Karpas-422 (cell line): ENCODE data around the gene RRP1. TPM values are rescaled to one million over a fixed set of nuclear protein-coding genes. Genes with fewer than 3 reads are reported as not detected.
A peak's percentile ranks its signal among the peaks of the same experiment; 100 is the strongest.

Experiments
- DNase-seq: peaks from one replicate; pipeline ENCODE4 v3.0.0-alpha.2; 2015
- H2AFZ ChIP-seq: fragments of 200-600 bp; sonication (generic); 2 replicates; pipeline ENCODE4 v1.6.1; 2014; ENCODE audit warnings: antibody characterized with exemption, low read length, mixed read lengths
- H3K27ac ChIP-seq: fragments of 200-600 bp; sonication (generic); 2 replicates; pipeline ENCODE4 v1.5.1; 2014; ENCODE audit warnings: mild to moderate bottlenecking, low read length, moderate library complexity
- H3K27me3 ChIP-seq: fragments of 200-600 bp; sonication (generic); 2 replicates; pipeline ENCODE4 v1.6.1; 2014; ENCODE audit warnings: low read length, mixed read lengths
- H3K36me3 ChIP-seq: fragments of 200-600 bp; sonication (generic); 2 replicates; pipeline ENCODE4 v1.6.1; 2014; ENCODE audit warnings: low read length, mixed read lengths; ENCODE audit not compliant: insufficient read depth
- H3K4me1 ChIP-seq: fragments of 200-600 bp; sonication (generic); 2 replicates; pipeline ENCODE4 v1.6.1; 2014; ENCODE audit warnings: mild to moderate bottlenecking, low read length, mixed read lengths
- H3K4me2 ChIP-seq: fragments of 200-600 bp; sonication (generic); 2 replicates; pipeline ENCODE4 v1.6.1; 2014; ENCODE audit warnings: low read length, low read depth, mild to moderate bottlenecking; ENCODE audit not compliant: poor library complexity, severe bottlenecking
- H3K4me3 ChIP-seq: fragments of 200-600 bp; sonication (generic); 2 replicates; pipeline ENCODE4 v1.5.1; 2014; ENCODE audit warnings: mild to moderate bottlenecking, antibody characterized with exemption, low read length, mixed read lengths
- H3K79me2 ChIP-seq: fragments of 200-600 bp; sonication (generic); 2 replicates; pipeline ENCODE4 v1.6.1; 2014; ENCODE audit warnings: mild to moderate bottlenecking, low read length, mixed read lengths
- H3K9ac ChIP-seq: fragments of 200-600 bp; sonication (generic); 2 replicates; pipeline ENCODE4 v1.6.0; 2014; ENCODE audit warnings: low read length
- H3K9me2 ChIP-seq: fragments of 200-600 bp; sonication (generic), shearing (Covaris generic); replicated peaks from 2 replicates; pipeline ENCODE4 v1.6.0; 2014; ENCODE audit warnings: mild to moderate bottlenecking, low read length, moderate library complexity; ENCODE audit not compliant: insufficient read depth
- H3K9me3 ChIP-seq: fragments of 300-700, 200-600 bp; sonication (generic); 2 replicates; pipeline ENCODE4 v1.6.1; 2014; ENCODE audit warnings: low read length, mixed read lengths
- H4K20me1 ChIP-seq: fragments of 200-600 bp; sonication (generic); 2 replicates; pipeline ENCODE4 v1.6.1; 2014; ENCODE audit warnings: mild to moderate bottlenecking, antibody characterized with exemption, low read length, low read depth; ENCODE audit not compliant: insufficient read depth
- total RNA-seq: library from RNA; depleted of rRNA; stranded (reverse); fragments of >200 nt; shearing (Covaris generic); gene quantifications from 2 replicates; pipeline ENCODE4 v1.2.3, GENCODE V29; 2014; ENCODE audit warnings: low replicate concordance

Gene RRP1
- total RNA-seq, 1 experiment from 2014 or later, result 28.8 TPM

GRCh38 chr21:43812139-43812821 lies 22.9 kb downstream of the RRP1 start:
- DNase-seq, result peak; percentile 41
- Histone ChIP-seq H3K9me2 (no peaks in the 10 kb centered on the region), H3K79me2 (no peaks in the 10 kb centered on the region), H3K4me2 (no peak overlapping the region), H4K20me1 (peaks cover 7% of the 10 kb centered on the region; the same call in 1 of the 2 replicates), H2AFZ (no peak overlapping the region), H3K9me3 (no peaks in the 10 kb centered on the region), H3K4me3 (no peak overlapping the region), H3K27ac (no peak overlapping the region), H3K27me3 (no peaks in the 10 kb centered on the region), H3K4me1 (peaks cover 51% of the 10 kb centered on the region), H3K9ac (no peak overlapping the region), H3K36me3 (no peaks in the 10 kb centered on the region)

DNA sequence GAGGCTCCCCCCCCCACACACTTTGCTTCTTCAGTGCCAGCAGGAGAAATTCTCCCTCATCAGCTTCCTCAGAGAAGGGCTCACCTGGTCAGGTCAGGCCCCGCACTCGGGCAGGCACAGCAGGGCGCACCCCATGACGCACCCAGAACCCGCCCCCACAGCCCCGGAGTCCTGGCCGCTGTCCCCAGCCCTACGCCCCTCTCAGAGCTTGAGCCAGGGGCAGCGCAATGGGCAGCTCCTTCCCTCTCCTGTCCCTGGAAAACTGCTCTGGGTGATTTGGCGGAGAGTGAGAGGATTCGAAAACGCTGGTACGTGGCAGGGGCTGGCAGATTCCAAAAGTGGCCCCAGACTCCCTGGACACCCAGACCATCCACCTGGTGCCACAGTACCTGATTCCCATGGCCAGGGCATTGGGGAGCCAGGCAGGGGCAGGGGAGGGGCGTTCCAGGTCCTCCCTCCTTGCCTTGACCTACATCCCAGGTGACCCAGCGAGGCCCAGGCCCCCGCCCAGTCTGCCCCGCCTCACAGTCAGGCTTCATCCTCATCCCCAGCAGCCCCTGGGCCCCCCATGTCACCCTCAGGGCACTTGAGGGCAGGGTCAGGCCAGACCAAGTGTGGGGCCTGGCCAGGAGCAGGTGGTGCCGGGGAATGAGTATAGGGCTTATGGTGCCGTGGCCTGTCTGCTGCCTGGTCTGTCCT lies 23.7 kb downstream of the RRP1 start:
- Histone ChIP-seq H3K4me1 (peaks cover 50% of the 10 kb centered on the region), H3K79me2 (no peaks in the 10 kb centered on the region), H3K27ac (no peak overlapping the region), H3K27me3 (no peaks in the 10 kb centered on the region), H3K36me3 (no peaks in the 10 kb centered on the region), H3K4me2 (no peak overlapping the region), H2AFZ (no peak overlapping the region), H3K9ac (no peak overlapping the region), H3K4me3 (no peak overlapping the region), H3K9me2 (no peaks in the 10 kb centered on the region), H4K20me1 (peaks cover 7% of the 10 kb centered on the region; the same call in 1 of the 2 replicates), H3K9me3 (no peaks in the 10 kb centered on the region)
- DNase-seq, result peak; percentile 32

- no peak for DNase-seq
- Histone ChIP-seq H4K20me1 (peaks cover 7% of the 10 kb centered on the region; the same call in 1 of the 2 replicates), H3K4me3 (no peak overlapping the region), H3K79me2 (no peaks in the 10 kb centered on the region), H3K9me3 (no peaks in the 10 kb centered on the region), H3K4me2 (no peak overlapping the region), H3K27ac (no peak overlapping the region), H3K9me2 (no peaks in the 10 kb centered on the region), H3K36me3 (no peaks in the 10 kb centered on the region), H3K4me1 (peaks cover 50% of the 10 kb centered on the region), H2AFZ (no peak overlapping the region), H3K27me3 (no peaks in the 10 kb centered on the region), H3K9ac (no peak overlapping the region)
Observed at GRCh38 chr21:43813656-43813980, 24.2 kb downstream of the RRP1 start.

GRCh38 chr21:43814215-43815106 lies 25.1 kb downstream of the RRP1 start:
- DNase-seq, result peak; percentile 39
- H3K4me3 ChIP-seq, result no peak overlapping the region
- no peak overlapping the region for H2AFZ ChIP-seq
- H3K27me3 ChIP-seq, result no peaks in the 10 kb centered on the region
- H3K4me2 ChIP-seq, result no peak overlapping the region
- no peak overlapping the region for H3K9ac ChIP-seq
- H3K9me2 ChIP-seq, result no peaks in the 10 kb centered on the region
- H3K36me3 ChIP-seq, result no peaks in the 10 kb centered on the region
- H3K79me2 ChIP-seq, result no peaks in the 10 kb centered on the region
- no peak overlapping the region for H3K27ac ChIP-seq
- no peaks in the 10 kb centered on the region for H3K9me3 ChIP-seq
- peaks cover 7% of the 10 kb centered on the region; the same call in 1 of the 2 replicates for H4K20me1 ChIP-seq
- H3K4me1 ChIP-seq, result peaks cover 47% of the 10 kb centered on the region

DNA sequence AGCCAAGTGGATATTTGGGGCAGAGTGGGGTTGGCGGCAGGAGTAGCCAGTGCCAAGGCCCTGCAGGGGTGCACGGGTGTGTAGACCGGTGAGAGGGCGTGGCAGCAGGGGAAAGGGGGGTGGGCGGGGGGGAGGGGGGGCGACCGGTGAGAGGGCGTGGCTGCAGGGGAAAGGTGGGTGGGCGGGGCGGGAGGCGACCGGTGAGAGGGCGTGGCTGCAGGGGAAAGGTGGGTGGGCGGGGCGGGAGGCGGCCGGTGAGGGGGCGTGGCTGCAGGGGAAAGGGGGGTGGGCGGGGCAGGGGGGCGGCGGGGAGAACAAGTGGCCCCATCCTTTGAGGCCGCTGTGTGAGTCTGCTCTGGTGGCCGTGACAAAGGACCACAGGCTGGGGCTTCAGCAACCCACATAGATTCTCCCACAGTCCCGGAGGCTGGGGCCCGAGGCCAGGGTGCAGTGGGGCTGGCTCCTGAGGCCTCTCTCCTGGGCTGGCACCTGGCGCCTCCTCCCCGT lies 25.8 kb downstream of the RRP1 start:
- H3K36me3 ChIP-seq, result no peaks in the 10 kb centered on the region
- no peaks in the 10 kb centered on the region for H3K27me3 ChIP-seq
- H3K4me3 ChIP-seq, result no peak overlapping the region
- no peaks in the 10 kb centered on the region for H3K9me2 ChIP-seq
- peaks cover 40% of the 10 kb centered on the region for H3K4me1 ChIP-seq
- H3K9me3 ChIP-seq, result no peaks in the 10 kb centered on the region
- H3K79me2 ChIP-seq, result no peaks in the 10 kb centered on the region
- peak; percentile 45 for DNase-seq
- peaks cover 7% of the 10 kb centered on the region; the same call in 1 of the 2 replicates for H4K20me1 ChIP-seq
- H3K27ac ChIP-seq, result no peak overlapping the region
- H3K9ac ChIP-seq, result no peak overlapping the region
- H2AFZ ChIP-seq, result no peak overlapping the region
- no peak overlapping the region for H3K4me2 ChIP-seq

DNA sequence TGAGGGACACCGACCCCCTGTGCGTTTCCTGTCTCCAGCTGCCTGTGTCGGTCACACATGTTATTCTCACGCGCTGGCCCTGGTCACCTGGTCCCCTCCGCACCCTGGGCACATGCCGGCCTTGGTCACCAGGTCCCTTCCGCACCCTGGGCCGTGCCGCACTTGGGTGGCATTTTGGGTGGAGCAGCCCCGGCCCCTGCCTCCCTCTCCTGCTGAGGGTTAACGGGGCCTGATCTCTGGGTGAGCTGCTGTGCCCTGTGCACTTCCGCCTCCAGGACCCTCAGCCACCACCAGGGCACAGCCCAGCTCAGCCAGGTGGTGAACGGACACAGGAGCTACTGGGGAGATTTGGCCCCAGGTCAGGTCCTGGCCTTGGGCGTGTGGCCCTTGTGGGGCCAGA lies 26.6 kb downstream of the RRP1 start:
- Histone ChIP-seq H3K9me2 (no peaks in the 10 kb centered on the region), H3K36me3 (no peaks in the 10 kb centered on the region), H3K27me3 (no peaks in the 10 kb centered on the region), H3K9me3 (no peaks in the 10 kb centered on the region), H4K20me1 (peaks cover 6% of the 10 kb centered on the region; the same call in 1 of the 2 replicates), H3K9ac (no peak overlapping the region), H3K4me3 (no peak overlapping the region), H3K27ac (no peak overlapping the region), H3K4me1 (peaks cover 32% of the 10 kb centered on the region), H3K4me2 (no peak overlapping the region), H3K79me2 (no peaks in the 10 kb centered on the region), H2AFZ (no peak overlapping the region)
- no peak for DNase-seq

- Histone ChIP-seq H3K27me3 (no peaks in the 10 kb centered on the region), H3K4me1 (peaks cover 29% of the 10 kb centered on the region), H3K79me2 (no peaks in the 10 kb centered on the region), H3K4me3 (no peak overlapping the region), H3K4me2 (no peak overlapping the region), H3K27ac (no peak overlapping the region), H3K9me3 (no peaks in the 10 kb centered on the region), H3K9ac (no peak overlapping the region), H3K9me2 (no peaks in the 10 kb centered on the region), H2AFZ (no peak overlapping the region), H3K36me3 (no peaks in the 10 kb centered on the region), H4K20me1 (no peaks in the 10 kb centered on the region)
- peak; percentile 55 for DNase-seq
Observed at GRCh38 chr21:43816611-43817071, 27.3 kb downstream of the RRP1 start.
